ENCODE data around the gene DCDC1.

Gene DCDC1

GRCh38 chr11:30816959-30817880 is 552.3 kb downstream of the DCDC1 start:
- H3K9me3 ChIP-seq (ENCODE audit: control insufficient read depth in 1 of 2, low read length in 2 of 2), result no peaks in the 10 kb centered on the region
- H3K27ac ChIP-seq (ENCODE audit: low read depth, low read length), result no peak overlapping the region
- H3K27me3 ChIP-seq (ENCODE audit: control insufficient read depth in 1 of 2, insufficient read depth in 2 of 2, low read length in 2 of 2), result no peaks in the 10 kb centered on the region
- no peak overlapping the region for H3K9ac ChIP-seq (ENCODE audit: low read depth in 1 of 2, low read length in 2 of 2)
- H3K4me3 ChIP-seq (ENCODE audit: low read depth in 1 of 2, low read length in 2 of 2), result no peak overlapping the region
- H3K36me3 ChIP-seq (ENCODE audit: control insufficient read depth in 1 of 2, insufficient read depth in 2 of 2, low read length in 2 of 2), result no peaks in the 10 kb centered on the region
- no peaks in the 10 kb centered on the region for H3K4me1 ChIP-seq (ENCODE audit: control insufficient read depth in 1 of 2, insufficient read depth in 2 of 2, low read length in 2 of 2)

DNA sequence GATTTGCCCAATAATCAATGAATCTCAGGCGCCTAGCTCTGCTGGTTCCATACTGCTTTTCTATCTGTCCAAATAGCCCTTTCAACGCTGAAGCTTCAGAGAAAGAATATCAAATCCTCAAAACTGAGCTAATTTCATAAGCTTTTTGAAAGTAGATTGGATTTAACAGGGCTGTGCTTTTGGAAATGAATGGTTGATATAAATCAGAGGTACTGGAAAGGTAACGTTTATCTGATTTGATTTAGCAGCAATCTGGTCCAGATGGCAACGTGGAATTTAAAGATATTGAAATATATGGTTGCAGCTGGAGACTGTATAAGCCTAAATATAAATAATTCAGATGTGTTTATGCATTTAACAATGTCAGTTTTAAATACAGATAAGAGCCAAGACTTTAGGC is 553.9 kb downstream of the DCDC1 start:
- no peaks in the 10 kb centered on the region for H3K36me3 ChIP-seq (ENCODE audit: control insufficient read depth in 1 of 2, insufficient read depth in 2 of 2, low read length in 2 of 2)
- H3K9ac ChIP-seq (ENCODE audit: low read depth in 1 of 2, low read length in 2 of 2), result no peak overlapping the region
- no peaks in the 10 kb centered on the region for H3K27me3 ChIP-seq (ENCODE audit: control insufficient read depth in 1 of 2, insufficient read depth in 2 of 2, low read length in 2 of 2)
- H3K9me3 ChIP-seq (ENCODE audit: control insufficient read depth in 1 of 2, low read length in 2 of 2), result no peaks in the 10 kb centered on the region
- no peaks in the 10 kb centered on the region for H3K4me1 ChIP-seq (ENCODE audit: control insufficient read depth in 1 of 2, insufficient read depth in 2 of 2, low read length in 2 of 2)
- H3K4me3 ChIP-seq (ENCODE audit: low read depth in 1 of 2, low read length in 2 of 2), result no peak overlapping the region
- H3K27ac ChIP-seq (ENCODE audit: low read depth, low read length), result no peak overlapping the region

- Histone ChIP-seq H3K27me3 (ENCODE audit: control insufficient read depth in 1 of 2, insufficient read depth in 2 of 2, low read length in 2 of 2) (no peaks in the 10 kb centered on the region), H3K9me3 (ENCODE audit: control insufficient read depth in 1 of 2, low read length in 2 of 2) (no peaks in the 10 kb centered on the region), H3K36me3 (ENCODE audit: control insufficient read depth in 1 of 2, insufficient read depth in 2 of 2, low read length in 2 of 2) (no peaks in the 10 kb centered on the region), H3K27ac (ENCODE audit: low read depth, low read length) (no peak overlapping the region), H3K4me1 (ENCODE audit: control insufficient read depth in 1 of 2, insufficient read depth in 2 of 2, low read length in 2 of 2) (no peaks in the 10 kb centered on the region), H3K9ac (ENCODE audit: low read depth in 1 of 2, low read length in 2 of 2) (no peak overlapping the region), H3K4me3 (ENCODE audit: low read depth in 1 of 2, low read length in 2 of 2) (no peak overlapping the region)
Measured at GRCh38 chr11:30814737-30815136, 554.8 kb downstream of the DCDC1 start.

All from duodenal mucosa (tissue), 2 donors.